HepG2 (cell line): ENCODE measurements around the gene TM4SF4.

Experiments
- CTCF ChIP-seq: sonication (generic); formaldehyde crosslinking; IDR thresholded peaks from 2 replicates; pipeline ENCODE4 v1.5.0; 2020; ENCODE audit warnings: mild to moderate bottlenecking, missing genetic modification reagents, moderate library complexity
- FOSL1 ChIP-seq: sonication (generic); formaldehyde crosslinking; IDR thresholded peaks from 2 replicates; pipeline ENCODE4 v1.9.0; 2021; ENCODE audit warnings: missing genetic modification reagents, borderline replicate concordance
- IKZF1 ChIP-seq: fragments of 450-650 bp; IDR thresholded peaks from 2 replicates; pipeline ENCODE4 v1.7.1; 2016
- PBX3 ChIP-seq: sonication (generic); formaldehyde crosslinking; IDR thresholded peaks from 2 replicates; pipeline ENCODE4 v1.8.1; 2023; ENCODE audit warnings: missing genetic modification reagents, inconsistent platforms, borderline replicate concordance
- POLR2A ChIP-seq, 2 experiments: IDR thresholded peaks; 2 replicates each; pipeline ENCODE4 v1.6.1; 2011; ENCODE audit warnings: low read depth in 2 of 2, low read length in 2 of 2, mild to moderate bottlenecking in 1 of 2, moderate library complexity in 1 of 2; ENCODE audit not compliant: insufficient read depth in 1 of 2
- RAD21 ChIP-seq: fragments of 450-650 bp; formaldehyde crosslinking; IDR thresholded peaks from 2 replicates; pipeline ENCODE4 v1.5.0; 2020; ENCODE audit warnings: mild to moderate bottlenecking
- RBAK ChIP-seq: sonication (generic); formaldehyde crosslinking; IDR thresholded peaks from 2 replicates; pipeline ENCODE4 v1.5.1; 2020; ENCODE audit warnings: mild to moderate bottlenecking, missing genetic modification reagents
- ZFP90 ChIP-seq: sonication (generic); formaldehyde crosslinking; IDR thresholded peaks from 2 replicates; pipeline ENCODE4 v1.8.0; 2022; ENCODE audit warnings: missing genetic modification reagents, mild to moderate bottlenecking, inconsistent platforms, borderline replicate concordance
- ZFP91 ChIP-seq: sonication (generic); formaldehyde crosslinking; IDR thresholded peaks from 2 replicates; pipeline ENCODE4 v1.9.0; 2022; ENCODE audit warnings: missing genetic modification reagents, mild to moderate bottlenecking, borderline replicate concordance
- ZNF274 ChIP-seq: sonication (generic); formaldehyde crosslinking; IDR thresholded peaks from 2 replicates; pipeline ENCODE4 v1.5.1; 2020; ENCODE audit warnings: mild to moderate bottlenecking, missing genetic modification reagents
- ZNF414 ChIP-seq: sonication (generic); formaldehyde crosslinking; IDR thresholded peaks from 2 replicates; pipeline ENCODE4 v1.5.0; 2020; ENCODE audit warnings: missing genetic modification reagents
- ZNF460 ChIP-seq: sonication (generic); formaldehyde crosslinking; IDR thresholded peaks from 2 replicates; pipeline ENCODE4 v1.5.1; 2020; ENCODE audit warnings: missing genetic modification reagents, mild to moderate bottlenecking, borderline replicate concordance

- TF ChIP-seq CTCF (CRISPR knock-in tag), result no peak
- TF ChIP-seq ZFP90 (CRISPR knock-in tag), result no peak
- TF ChIP-seq ZNF274 (CRISPR knock-in tag), result no peak
- TF ChIP-seq RBAK (CRISPR knock-in tag), result no peak
- TF ChIP-seq ZNF460 (CRISPR knock-in tag), result no peak
- TF ChIP-seq ZNF414 (CRISPR knock-in tag), result no peak
- TF ChIP-seq IKZF1, result no peak
- no peak for TF ChIP-seq FOSL1
- TF ChIP-seq ZFP91 (CRISPR knock-in tag), result no peak
- TF ChIP-seq PBX3 (CRISPR knock-in tag), result no peak
- TF ChIP-seq RAD21 (CRISPR knock-in tag), result no peak
- TF ChIP-seq POLR2A (IDR thresholded peaks at IDR 0.05; ENCODE audit: insufficient read depth in 1 of 2, low read depth in 2 of 2, low read length in 2 of 2), result no peak
These were observed 14.9 kb upstream of the TM4SF4 start for GRCh38 chr3:149459491-149460059.
